Kidney epithelial cell (primary cell): ENCODE results near the gene ING2. TPM values are rescaled to one million over a fixed set of nuclear protein-coding genes. Genes with fewer than 3 reads are reported as not detected.

Experiments used
- DNase-seq: peaks from one replicate; pipeline ENCODE4 v3.0.0-alpha.2; 2010; ENCODE audit warnings: low read depth
- H3K27me3 ChIP-seq: 2 replicates; pipeline ENCODE4 v1.6.0; 2011; ENCODE audit warnings: low read length; ENCODE audit not compliant: control insufficient read depth, insufficient read depth
- H3K36me3 ChIP-seq: 2 replicates; pipeline ENCODE4 v1.5.1; 2011; ENCODE audit warnings: low read length; ENCODE audit not compliant: control insufficient read depth, insufficient read depth
- H3K4me3 ChIP-seq: 2 replicates; pipeline ENCODE4 v1.5.1; 2011; ENCODE audit warnings: low read depth, mild to moderate bottlenecking, control low read depth, low read length
- CTCF ChIP-seq: IDR thresholded peaks from 2 replicates; pipeline ENCODE4 v1.5.1; 2011; ENCODE audit warnings: mild to moderate bottlenecking, moderate library complexity, low read length, control low read depth, inconsistent platforms; ENCODE audit not compliant: insufficient read depth, poor library complexity, severe bottlenecking
- total RNA-seq: library from RNA; depleted of rRNA; stranded (reverse); fragments of >200 nt; gene quantifications from 2 replicates; pipeline ENCODE4 v1.2.3, GENCODE V29; 2015

The ING2 gene
- total RNA-seq, 1 donor from 2014 or later: 9.9 TPM

- TF ChIP-seq CTCF: no peak
- H3K27me3 ChIP-seq: no peaks in the 10 kb centered on the region
- no peaks in the 10 kb centered on the region for H3K36me3 ChIP-seq
- no peak overlapping the region for H3K4me3 ChIP-seq
- no peak for DNase-seq
These were observed 28.8 kb downstream of the ING2 start for GRCh38 chr4:183533698-183534097.

GRCh38 chr4:183540410-183541009 lies 35.7 kb downstream of the ING2 start:
- H3K36me3 ChIP-seq: no peaks in the 10 kb centered on the region
- no peak for TF ChIP-seq CTCF
- no peak for DNase-seq
- no peak overlapping the region for H3K4me3 ChIP-seq
- no peaks in the 10 kb centered on the region for H3K27me3 ChIP-seq

- Histone ChIP-seq H3K36me3 (no peaks in the 10 kb centered on the region), H3K27me3 (no peaks in the 10 kb centered on the region), H3K4me3 (no peak overlapping the region)
- DNase-seq: no peak
- no peak for TF ChIP-seq CTCF
These were observed 36.3 kb downstream of the ING2 start for GRCh38 chr4:183541010-183541751.

GRCh38 chr4:183541752-183542040 lies 36.8 kb downstream of the ING2 start:
- no peak for TF ChIP-seq CTCF
- DNase-seq: no peak
- no peaks in the 10 kb centered on the region for H3K27me3 ChIP-seq
- no peaks in the 10 kb centered on the region for H3K36me3 ChIP-seq
- H3K4me3 ChIP-seq: no peak overlapping the region

GRCh38 chr4:183543435-183543834 lies 38.6 kb downstream of the ING2 start:
- Histone ChIP-seq H3K27me3 (no peaks in the 10 kb centered on the region), H3K36me3 (no peaks in the 10 kb centered on the region), H3K4me3 (no peak overlapping the region)
- no peak for DNase-seq
- no peak for TF ChIP-seq CTCF

- TF ChIP-seq CTCF: no peak
- Histone ChIP-seq H3K27me3 (no peaks in the 10 kb centered on the region), H3K36me3 (no peaks in the 10 kb centered on the region), H3K4me3 (no peak overlapping the region)
- no peak for DNase-seq
These were observed 39.3 kb downstream of the ING2 start for GRCh38 chr4:183544109-183544508.
